ENCODE measurements around the gene HOXD12. TPM values are rescaled to one million over a fixed set of nuclear protein-coding genes. Genes with fewer than 3 reads are reported as not detected.
A peak's percentile ranks its signal among the peaks of the same experiment; 100 is the strongest.

HOXD12 gene
- total and polyA plus RNA-seq, 2 donors (not counting 1 experiment from before 2014, with no cell fraction given) = not detected

GRCh38 chr2:176130147-176130956 lies 30.8 kb downstream of the HOXD12 start:
- H3K4me2 ChIP-seq (ENCODE audit: extremely low read depth, insufficient read depth, low read length) = no peak overlapping the region

GRCh38 chr2:176130957-176131847 lies 31.6 kb downstream of the HOXD12 start:
- Histone ChIP-seq H3K9ac (ENCODE audit: insufficient read depth, low read length) (no peak overlapping the region), H3K79me2 (ENCODE audit: control insufficient read depth, insufficient read depth, low read length) (no peaks in the 10 kb centered on the region), H3K27me3 (ENCODE audit: control insufficient read depth, insufficient read depth, low read length) (peaks cover 73% of the 10 kb centered on the region), H3K36me3 (ENCODE audit: control insufficient read depth, insufficient read depth, low read length) (no peaks in the 10 kb centered on the region), H3K4me3 (replicated peaks in 1 of 4; ENCODE audit: control extremely low read depth in 1 of 4, insufficient read depth in 1 of 4, low read depth in 3 of 4, low read length in 4 of 4) (no peak overlapping the region), H4K20me1 (ENCODE audit: control insufficient read depth, extremely low read depth, insufficient read depth, low read length) (no peaks in the 10 kb centered on the region), H3K27ac (ENCODE audit: insufficient read depth, low read length) (no peak overlapping the region), H2AFZ (ENCODE audit: low read length) (no peak overlapping the region), H3K4me1 (ENCODE audit: control insufficient read depth, extremely low read depth, insufficient read depth, low read length) (no peaks in the 10 kb centered on the region), H3K9me3 (ENCODE audit: control insufficient read depth, insufficient read depth, low read depth, low read length) (no peaks in the 10 kb centered on the region), H3K4me2 (ENCODE audit: extremely low read depth, insufficient read depth, low read length) (no peak overlapping the region)
- TF ChIP-seq EZH2 (IDR thresholded peaks at IDR 0.05; ENCODE audit: low read length, missing control alignments) (no peak), CTCF (conservative IDR thresholded peaks at IDR 0.05 in 1 of 2, IDR thresholded peaks at IDR 0.05 in 1 of 2; ENCODE audit: low read depth in 1 of 2, low read length in 2 of 2) (no peak)
- DNase-seq (ENCODE audit: low read depth in 2 of 2) = no peak

More at GRCh38 chr2:176130147-176130956, 30.8 kb downstream of the HOXD12 start:
- Histone ChIP-seq H2AFZ (ENCODE audit: low read length) (no peak overlapping the region), H3K9ac (ENCODE audit: insufficient read depth, low read length) (no peak overlapping the region), H4K20me1 (ENCODE audit: control insufficient read depth, extremely low read depth, insufficient read depth, low read length) (no peaks in the 10 kb centered on the region), H3K36me3 (ENCODE audit: control insufficient read depth, insufficient read depth, low read length) (no peaks in the 10 kb centered on the region), H3K4me3 (replicated peaks in 1 of 4; ENCODE audit: control extremely low read depth in 1 of 4, insufficient read depth in 1 of 4, low read depth in 3 of 4, low read length in 4 of 4) (peak overlapping the region in 1 of 4 experiments; percentile 7), H3K79me2 (ENCODE audit: control insufficient read depth, insufficient read depth, low read length) (no peaks in the 10 kb centered on the region), H3K27me3 (ENCODE audit: control insufficient read depth, insufficient read depth, low read length) (peaks cover 72% of the 10 kb centered on the region), H3K27ac (ENCODE audit: insufficient read depth, low read length) (no peak overlapping the region), H3K4me1 (ENCODE audit: control insufficient read depth, extremely low read depth, insufficient read depth, low read length) (no peaks in the 10 kb centered on the region), H3K9me3 (ENCODE audit: control insufficient read depth, insufficient read depth, low read depth, low read length) (no peaks in the 10 kb centered on the region)
- no peak for DNase-seq (ENCODE audit: low read depth in 2 of 2)
- TF ChIP-seq CTCF (conservative IDR thresholded peaks at IDR 0.05 in 1 of 2, IDR thresholded peaks at IDR 0.05 in 1 of 2; ENCODE audit: low read depth in 1 of 2, low read length in 2 of 2) (no peak), EZH2 (IDR thresholded peaks at IDR 0.05; ENCODE audit: low read length, missing control alignments) (peak; percentile 83)

GRCh38 chr2:176131848-176132158 lies 32.2 kb downstream of the HOXD12 start:
- no peak for TF ChIP-seq CTCF (conservative IDR thresholded peaks at IDR 0.05 in 1 of 2, IDR thresholded peaks at IDR 0.05 in 1 of 2; ENCODE audit: low read depth in 1 of 2, low read length in 2 of 2)
- no peak for TF ChIP-seq EZH2 (IDR thresholded peaks at IDR 0.05; ENCODE audit: low read length, missing control alignments)
- Histone ChIP-seq H3K79me2 (ENCODE audit: control insufficient read depth, insufficient read depth, low read length) (no peaks in the 10 kb centered on the region), H3K36me3 (ENCODE audit: control insufficient read depth, insufficient read depth, low read length) (no peaks in the 10 kb centered on the region), H3K9me3 (ENCODE audit: control insufficient read depth, insufficient read depth, low read depth, low read length) (no peaks in the 10 kb centered on the region), H3K4me2 (ENCODE audit: extremely low read depth, insufficient read depth, low read length) (peak overlapping the region; percentile 15), H3K27me3 (ENCODE audit: control insufficient read depth, insufficient read depth, low read length) (peaks cover 76% of the 10 kb centered on the region), H3K4me1 (ENCODE audit: control insufficient read depth, extremely low read depth, insufficient read depth, low read length) (no peaks in the 10 kb centered on the region), H3K27ac (ENCODE audit: insufficient read depth, low read length) (no peak overlapping the region), H3K9ac (ENCODE audit: insufficient read depth, low read length) (no peak overlapping the region), H2AFZ (ENCODE audit: low read length) (no peak overlapping the region), H3K4me3 (replicated peaks in 1 of 4; ENCODE audit: control extremely low read depth in 1 of 4, insufficient read depth in 1 of 4, low read depth in 3 of 4, low read length in 4 of 4) (peak overlapping the region in 1 of 4 experiments; percentile 47), H4K20me1 (ENCODE audit: control insufficient read depth, extremely low read depth, insufficient read depth, low read length) (no peaks in the 10 kb centered on the region)
- no peak for DNase-seq (ENCODE audit: low read depth in 2 of 2)

Data from fibroblast of lung (primary cell).